Measurements from ENCODE around the gene LEUTX. TPM values are rescaled to one million over a fixed set of nuclear protein-coding genes. Genes with fewer than 3 reads are reported as not detected.

The LEUTX gene
- total RNA-seq, 1 donor from 2014 or later, result not detected

Small RNA genes lying within 50 kb of the gene (microRNA-seq; reads per million reads assigned to microRNA genes)
- gene MIR6719, result not detected

Other genes with a start within 250 kb of the LEUTX start
- 2.9 and 3.3 TPM in 2 replicates for gene EID2B, start 246.0 kb upstream of the LEUTX start, total RNA-seq
- gene EID2, start 238.7 kb upstream of the LEUTX start, total RNA-seq, result 12.9 and 16.4 TPM in 2 replicates
- gene LGALS13, start 176.3 kb upstream of the LEUTX start, total RNA-seq, result not detected in 2 replicates
- gene LGALS16, start 122.9 kb upstream of the LEUTX start, total RNA-seq, result not detected in 2 replicates
- not detected in 2 replicates for gene LGALS14, start 74.4 kb upstream of the LEUTX start, total RNA-seq
- gene CLC, start 40.8 kb upstream of the LEUTX start, total RNA-seq, result not detected in 2 replicates
- 0.16 and 0.45 TPM in 2 replicates for gene DYRK1B, start 55.3 kb downstream of the LEUTX start, total RNA-seq
- gene FBL, start 67.5 kb downstream of the LEUTX start, total RNA-seq, result 21.7 and 26.1 TPM in 2 replicates
- gene FCGBP, start 155.8 kb downstream of the LEUTX start, total RNA-seq, result 0.21 and 0.43 TPM in 2 replicates
- 165 and 187 TPM in 2 replicates for gene PSMC4, start 192.3 kb downstream of the LEUTX start, total RNA-seq
- gene ZNF546, start 218.2 kb downstream of the LEUTX start, total RNA-seq, result 3.0 and 3.2 TPM in 2 replicates

Measured in myocyte (in vitro differentiated cells).